Mesenchymal stem cell (in vitro differentiated cells and primary cell): ENCODE measurements around the gene KHDC1. TPM values are rescaled to one million over a fixed set of nuclear protein-coding genes. Genes with fewer than 3 reads are reported as not detected.
"Not testable (repeated sequence)": the region's sequence is repeated elsewhere in the genome, so short reads cannot be mapped to it uniquely, and the experiment has no call there.

Experiments
- DNase-seq: peaks from one replicate; pipeline ENCODE4 v3.0.0-alpha.2; 2013
- H2AFZ ChIP-seq: one replicate; pipeline ENCODE4 v1.6.1; 2013; ENCODE audit warnings: low read depth, mild to moderate bottlenecking, control low read depth, inconsistent platforms, low read length, moderate library complexity
- H2AK5ac ChIP-seq: 2 replicates; pipeline ENCODE4 v1.6.1; 2013; ENCODE audit warnings: low read length, moderate library complexity, mild to moderate bottlenecking, inconsistent platforms; ENCODE audit not compliant: severe bottlenecking
- H2BK120ac ChIP-seq: one replicate; pipeline ENCODE4 v1.6.1; 2013; ENCODE audit warnings: low read depth, mild to moderate bottlenecking, inconsistent platforms, low read length, moderate library complexity
- H2BK12ac ChIP-seq, 2 experiments: one replicate each; pipeline ENCODE4 v1.6.1; 2013; ENCODE audit warnings: inconsistent platforms in 2 of 2, low read length in 2 of 2, mild to moderate bottlenecking in 2 of 2, moderate library complexity in 2 of 2, control low read depth in 1 of 2
- H2BK15ac ChIP-seq: one replicate; pipeline ENCODE4 v1.6.1; 2013; ENCODE audit warnings: mild to moderate bottlenecking, low read depth, inconsistent platforms; ENCODE audit not compliant: poor library complexity, severe bottlenecking
- H2BK5ac ChIP-seq: 2 replicates; pipeline ENCODE4 v1.6.1; 2013; ENCODE audit warnings: low read depth, mild to moderate bottlenecking, low read length, control low read depth, inconsistent platforms; ENCODE audit not compliant: poor library complexity, severe bottlenecking
- H3K14ac ChIP-seq, 2 experiments: one replicate each; pipeline ENCODE4 v1.6.1; 2013; ENCODE audit warnings: inconsistent platforms in 2 of 2, low read length in 2 of 2, control low read depth in 1 of 2, mild to moderate bottlenecking in 1 of 2, moderate library complexity in 1 of 2
- H3K18ac ChIP-seq, 2 experiments: one replicate each; pipeline ENCODE4 v1.6.1; 2013; ENCODE audit warnings: inconsistent platforms in 2 of 2, low read length in 2 of 2, control low read depth in 1 of 2, low read depth in 1 of 2, mild to moderate bottlenecking in 1 of 2
- H3K23ac ChIP-seq, 2 experiments: one replicate each; pipeline ENCODE4 v1.6.1; 2013; ENCODE audit warnings: inconsistent platforms in 2 of 2, low read length in 2 of 2, mild to moderate bottlenecking in 2 of 2, moderate library complexity in 2 of 2, control low read depth in 1 of 2
- H3K27ac ChIP-seq: 2 replicates; pipeline ENCODE4 v1.5.1; 2013; ENCODE audit warnings: mild to moderate bottlenecking, moderate library complexity, low read length, control low read depth, inconsistent platforms; ENCODE audit not compliant: poor library complexity, severe bottlenecking
- H3K27me3 ChIP-seq, 2 experiments: 2 replicates each; pipeline versions ENCODE4 v1.6.1 to v1.7.0; 2013; ENCODE audit warnings: low read length in 2 of 2, mild to moderate bottlenecking in 2 of 2, moderate library complexity in 2 of 2, control low read depth in 1 of 2, inconsistent platforms in 1 of 2; ENCODE audit not compliant: control insufficient read depth in 1 of 2, insufficient read depth in 1 of 2
- H3K36me3 ChIP-seq, 2 experiments: 2 replicates each; pipeline versions ENCODE4 v1.6.1 to v1.7.0; 2013; ENCODE audit warnings: low read length in 2 of 2, control low read depth in 1 of 2, inconsistent platforms in 1 of 2, low read depth in 1 of 2, mild to moderate bottlenecking in 1 of 2; ENCODE audit not compliant: insufficient read depth in 2 of 2, control insufficient read depth in 1 of 2
- H3K4ac ChIP-seq, 2 experiments: one replicate each; pipeline ENCODE4 v1.6.1; 2013; ENCODE audit warnings: inconsistent platforms in 2 of 2, low read length in 2 of 2, mild to moderate bottlenecking in 2 of 2, moderate library complexity in 2 of 2, control low read depth in 1 of 2, low read depth in 1 of 2
- H3K4me1 ChIP-seq: 2 replicates; pipeline ENCODE4 v1.6.1; 2013; ENCODE audit warnings: low read depth, low read length, control low read depth; ENCODE audit not compliant: control insufficient read depth, insufficient read depth
- H3K4me2 ChIP-seq: 2 replicates; pipeline ENCODE4 v1.6.1; 2013; ENCODE audit warnings: low read length, mild to moderate bottlenecking, inconsistent platforms; ENCODE audit not compliant: poor library complexity, severe bottlenecking
- H3K4me3 ChIP-seq, 2 experiments: 2 replicates each; pipeline versions ENCODE4 v1.5.1 to v1.7.0; 2013; ENCODE audit warnings: low read length in 2 of 2, mild to moderate bottlenecking in 2 of 2, control low read depth in 1 of 2, low read depth in 1 of 2; ENCODE audit not compliant: insufficient read depth in 1 of 2
- H3K79me1 ChIP-seq: replicated peaks from 2 replicates; pipeline ENCODE4 v1.6.1; 2013; ENCODE audit warnings: mild to moderate bottlenecking, control low read depth, low read length, inconsistent platforms; ENCODE audit not compliant: poor library complexity, severe bottlenecking
- H3K9ac ChIP-seq: 2 replicates; pipeline ENCODE4 v1.7.0; 2013; ENCODE audit warnings: mild to moderate bottlenecking, low read length, moderate library complexity
- H3K9me3 ChIP-seq: 2 replicates; pipeline ENCODE4 v1.7.0; 2013; ENCODE audit warnings: mild to moderate bottlenecking, low read length; ENCODE audit not compliant: control insufficient read depth
- H4K8ac ChIP-seq: one replicate; pipeline ENCODE4 v1.6.1; 2013; ENCODE audit warnings: inconsistent platforms, mild to moderate bottlenecking, low read length, moderate library complexity
- H4K91ac ChIP-seq: one replicate; pipeline ENCODE4 v1.6.1; 2013; ENCODE audit warnings: mild to moderate bottlenecking, low read length, inconsistent platforms
- WGBS: methylation state at CpG from one replicate; pipeline ENCODE4 v1.1.7; 2013; ENCODE audit warnings: mixed read lengths; 5-methylcytosine and 5-hydroxymethylcytosine counted together
- small RNA-seq: library from polyadenylated mRNA; stranded (forward); fragments of <200 nt; extraction: miRNeasy Mini kit (QIAGEN cat#:217004); gene quantifications from one replicate; pipeline ENCODE3, GENCODE V24; 2013; ENCODE audit warnings: low read depth

Gene KHDC1

GRCh38 chr6:73193302-73193701, 69.7 kb downstream of the KHDC1 start:
- not testable (repeated sequence) for H3K4me3 ChIP-seq, H4K8ac ChIP-seq, H3K14ac ChIP-seq, H3K27me3 ChIP-seq, H2BK15ac ChIP-seq, H3K79me1 ChIP-seq, H3K9ac ChIP-seq, H3K4me1 ChIP-seq, DNase-seq, H3K4me2 ChIP-seq, H4K91ac ChIP-seq, H3K9me3 ChIP-seq, H2BK5ac ChIP-seq, H2BK12ac ChIP-seq, H3K23ac ChIP-seq, H3K4ac ChIP-seq, H2BK120ac ChIP-seq, H3K18ac ChIP-seq, H3K36me3 ChIP-seq, H3K27ac ChIP-seq, H2AK5ac ChIP-seq, H2AFZ ChIP-seq
- WGBS, result 95% methylated on average over 1 of the region's 4 CpGs

Small RNA genes lying within 50 kb of the gene (small RNA-seq; reads per million reads assigned to genes)
- gene RPSAP41, result not detected
